ENCODE results near the gene HEATR5A. TPM values are rescaled to one million over a fixed set of nuclear protein-coding genes. Genes with fewer than 3 reads are reported as not detected.

Gene HEATR5A
- total and polyA plus RNA-seq, 2 of the 13 experiments (the other 11 are each of a cell fraction or from before 2014, with no cell fraction given), result 36.4 to 105 TPM

DNA sequence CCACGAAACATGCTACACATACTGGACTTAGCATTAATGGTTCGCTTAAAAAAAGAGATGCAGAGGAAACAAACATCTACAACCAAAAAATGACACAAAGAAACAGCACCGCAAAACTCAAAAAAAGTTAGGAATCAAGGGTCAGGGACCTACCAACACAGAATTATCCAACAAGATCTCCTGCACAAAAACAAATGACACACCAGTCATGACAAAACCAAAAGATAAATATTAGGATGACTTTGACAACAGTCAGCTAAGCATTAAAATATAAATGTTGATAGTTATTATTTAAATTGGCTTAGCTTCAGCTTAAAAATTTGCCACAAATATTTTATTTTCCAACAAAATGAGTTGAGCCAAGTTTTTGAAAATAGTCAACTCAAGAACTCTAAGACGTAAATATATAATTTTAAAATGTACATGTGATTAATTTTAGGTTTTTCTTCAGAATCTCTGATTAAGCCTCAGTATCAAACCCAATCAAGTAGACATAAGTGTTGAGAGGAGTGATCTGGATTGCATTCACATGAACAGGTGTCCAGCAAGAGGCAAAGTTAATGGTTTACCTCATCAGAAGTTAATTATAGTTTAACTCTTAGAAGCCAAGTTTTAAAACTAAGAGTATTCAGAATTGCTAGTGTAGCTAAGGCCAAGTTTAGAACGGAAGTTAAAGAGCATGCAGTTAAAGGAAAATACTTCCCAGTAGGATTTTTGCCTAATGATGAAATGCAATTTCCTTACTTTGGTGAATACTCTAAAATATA is 79.9 kb downstream of the HEATR5A start (continued):
- TF ChIP-seq, protein P1, sequence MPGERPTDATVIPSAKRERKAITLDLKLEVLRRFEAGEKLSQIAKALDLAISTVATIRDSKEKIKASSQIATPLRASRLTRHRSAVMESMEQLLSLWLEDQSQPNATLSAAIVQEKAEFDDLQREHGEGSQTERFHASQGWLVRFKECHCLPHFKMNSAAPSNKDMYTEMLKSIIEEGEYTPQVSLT (CRISPR knock-in tag; IDR thresholded peaks at IDR 0.05; ENCODE audit: borderline replicate concordance, low read depth), result no peak
- TF ChIP-seq ZNF652 (CRISPR knock-in tag; IDR thresholded peaks at IDR 0.05; ENCODE audit: borderline replicate concordance, low read depth) (peak; percentile 92), GPN1 (CRISPR knock-in tag; IDR thresholded peaks at IDR 0.05; ENCODE audit: borderline replicate concordance) (no peak), NCOA5 (CRISPR knock-in tag; IDR thresholded peaks at IDR 0.05) (no peak), ZFP41 (CRISPR knock-in tag; IDR thresholded peaks at IDR 0.05; ENCODE audit: borderline replicate concordance) (no peak), ZNF550 (CRISPR knock-in tag; IDR thresholded peaks at IDR 0.05; ENCODE audit: borderline replicate concordance) (no peak), HNF1B (CRISPR knock-in tag; IDR thresholded peaks at IDR 0.05) (no peak), FOXO4 (CRISPR knock-in tag; conservative IDR thresholded peaks at IDR 0.05) (0 out of 2 replicates have a peak, but pooled peaks have one; percentile 11), ZNF275 (CRISPR knock-in tag; IDR thresholded peaks at IDR 0.05; ENCODE audit: borderline replicate concordance) (no peak), RARG (CRISPR knock-in tag; IDR thresholded peaks at IDR 0.05; ENCODE audit: low read depth) (no peak), GATAD2A (CRISPR knock-in tag; IDR thresholded peaks at IDR 0.05) (no peak), MXI1 (IDR thresholded peaks at IDR 0.05; ENCODE audit: borderline replicate concordance, low read depth, low read length) (no peak), ATRX (CRISPR knock-in tag; IDR thresholded peaks at IDR 0.05; ENCODE audit: borderline replicate concordance) (no peak), NBN (conservative IDR thresholded peaks at IDR 0.05) (peak; percentile 74; the same call in 1 of the 2 replicates), LCORL (IDR thresholded peaks at IDR 0.05) (no peak), LCORL (CRISPR knock-in tag; IDR thresholded peaks at IDR 0.05) (peak; percentile 82), KLF9 (CRISPR knock-in tag; IDR thresholded peaks at IDR 0.05; ENCODE audit: low read depth) (no peak), PTBP1 (IDR thresholded peaks at IDR 0.05; ENCODE audit: low read depth, low read length, poor library complexity, severe bottlenecking) (no peak), SOX13 (IDR thresholded peaks at IDR 0.05) (no peak), SOX13 (CRISPR knock-in tag; conservative IDR thresholded peaks at IDR 0.05 in 1 of 2, IDR thresholded peaks at IDR 0.05 in 1 of 2) (no peak)
- TF ChIP-seq, protein P2, sequence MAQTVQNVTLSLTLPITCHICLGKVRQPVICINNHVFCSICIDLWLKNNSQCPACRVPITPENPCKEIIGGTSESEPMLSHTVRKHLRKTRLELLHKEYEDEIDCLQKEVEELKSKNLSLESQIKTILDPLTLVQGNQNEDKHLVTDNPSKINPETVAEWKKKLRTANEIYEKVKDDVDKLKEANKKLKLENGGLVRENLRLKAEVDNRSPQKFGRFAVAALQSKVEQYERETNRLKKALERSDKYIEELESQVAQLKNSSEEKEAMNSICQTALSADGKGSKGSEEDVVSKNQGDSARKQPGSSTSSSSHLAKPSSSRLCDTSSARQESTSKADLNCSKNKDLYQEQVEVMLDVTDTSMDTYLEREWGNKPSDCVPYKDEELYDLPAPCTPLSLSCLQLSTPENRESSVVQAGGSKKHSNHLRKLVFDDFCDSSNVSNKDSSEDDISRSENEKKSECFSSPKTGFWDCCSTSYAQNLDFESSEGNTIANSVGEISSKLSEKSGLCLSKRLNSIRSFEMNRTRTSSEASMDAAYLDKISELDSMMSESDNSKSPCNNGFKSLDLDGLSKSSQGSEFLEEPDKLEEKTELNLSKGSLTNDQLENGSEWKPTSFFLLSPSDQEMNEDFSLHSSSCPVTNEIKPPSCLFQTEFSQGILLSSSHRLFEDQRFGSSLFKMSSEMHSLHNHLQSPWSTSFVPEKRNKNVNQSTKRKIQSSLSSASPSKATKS (CRISPR knock-in tag; IDR thresholded peaks at IDR 0.05), result no peak
- TF ChIP-seq, protein P3, sequence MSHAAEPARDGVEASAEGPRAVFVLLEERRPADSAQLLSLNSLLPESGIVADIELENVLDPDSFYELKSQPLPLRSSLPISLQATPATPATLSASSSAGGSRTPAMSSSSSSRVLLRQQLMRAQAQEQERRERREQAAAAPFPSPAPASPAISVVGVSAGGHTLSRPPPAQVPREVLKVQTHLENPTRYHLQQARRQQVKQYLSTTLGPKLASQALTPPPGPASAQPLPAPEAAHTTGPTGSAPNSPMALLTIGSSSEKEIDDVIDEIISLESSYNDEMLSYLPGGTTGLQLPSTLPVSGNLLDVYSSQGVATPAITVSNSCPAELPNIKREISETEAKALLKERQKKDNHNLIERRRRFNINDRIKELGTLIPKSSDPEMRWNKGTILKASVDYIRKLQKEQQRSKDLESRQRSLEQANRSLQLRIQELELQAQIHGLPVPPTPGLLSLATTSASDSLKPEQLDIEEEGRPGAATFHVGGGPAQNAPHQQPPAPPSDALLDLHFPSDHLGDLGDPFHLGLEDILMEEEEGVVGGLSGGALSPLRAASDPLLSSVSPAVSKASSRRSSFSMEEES (CRISPR knock-in tag; IDR thresholded peaks at IDR 0.05), result no peak
